Breast epithelium (tissue), 4 donors: ENCODE measurements around the gene INPPL1. TPM values are rescaled to one million over a fixed set of nuclear protein-coding genes. Genes with fewer than 3 reads are reported as not detected.

Experiments used
- DNase-seq, 2 donors: peaks; one replicate each; pipeline ENCODE4 v3.0.0-alpha.2; 2019; ENCODE audit warnings: low spot score in 2 of 2
- H3K27ac ChIP-seq, 2 donors: fragments of 200-600 bp; sonication (generic) in 1 of 2; one replicate each; pipeline ENCODE4 v1.5.1; 2016 to 2019; ENCODE audit warnings: mild to moderate bottlenecking in 1 of 2
- H3K27me3 ChIP-seq, 2 donors: fragments of 200-600 bp; sonication (generic) in 1 of 2; one replicate each; pipeline versions ENCODE4 v1.5.1 to v1.6.0; 2017 to 2019; ENCODE audit warnings: control low read depth in 1 of 2, mild to moderate bottlenecking in 1 of 2
- H3K36me3 ChIP-seq: fragments of 200-600 bp; one replicate; pipeline ENCODE4 v1.5.1; 2019
- H3K4me1 ChIP-seq, 2 donors: fragments of 200-600 bp; sonication (generic); one replicate each; pipeline ENCODE4 v1.5.1; 2016 to 2019; ENCODE audit warnings: control low read depth in 1 of 2
- H3K4me3 ChIP-seq, 3 donors: fragments of 200-600 bp; sonication (generic); 1 replicate in 2 of 3; 2 replicates in 1 of 3; pipeline ENCODE4 v1.5.1; 2016 to 2019; ENCODE audit warnings: mild to moderate bottlenecking in 3 of 3, moderate library complexity in 2 of 3
- H3K9me3 ChIP-seq, 2 donors: fragments of 200-600 bp; sonication (generic) in 1 of 2; one replicate each; pipeline ENCODE4 v1.5.1; 2016 to 2019; ENCODE audit warnings: control low read depth in 1 of 2
- CTCF ChIP-seq, 3 donors: fragments of 450-650 bp; IDR thresholded peaks; one replicate each; pipeline ENCODE4 v1.5.1; 2016 to 2017; ENCODE audit warnings: antibody characterized with exemption in 3 of 3, mild to moderate bottlenecking in 3 of 3, moderate library complexity in 3 of 3
- POLR2A ChIP-seq: fragments of 450-650 bp; IDR thresholded peaks from one replicate; pipeline ENCODE4 v1.6.1; 2016; ENCODE audit warnings: antibody characterized with exemption, mild to moderate bottlenecking, moderate library complexity
- POLR2AphosphoS5 ChIP-seq, 3 donors: sonication (generic); formaldehyde crosslinking; IDR thresholded peaks; one replicate each; pipeline ENCODE4 v1.6.1; 2017; ENCODE audit warnings: antibody characterized with exemption in 3 of 3
- intact Hi-C: fragments of 100-400 bp; cut with DNase I; formaldehyde crosslinking; loops from one replicate; pipeline ENCODE4 v1.15.1; 2023; ENCODE audit warnings: low total_unique reads
- total RNA-seq, 3 donors: library from RNA; depleted of rRNA; stranded (reverse); fragments of >200 nt; gene quantifications; one replicate each; pipeline ENCODE4 v1.1.0, GENCODE V29; 2016

The INPPL1 gene
- total RNA-seq, 3 donors from 2014 or later, result 47.2 to 91.8 (median 73.1) TPM

GRCh38 chr11:72236774-72237111 is 12.2 kb downstream of the INPPL1 start:
- no peaks in the 10 kb centered on the region for H3K9me3 ChIP-seq
- H3K27me3 ChIP-seq, result peaks cover 0 to 3% of the 10 kb centered on the region in 2 donors
- TF ChIP-seq POLR2AphosphoS5 (IDR thresholded peaks at IDR 0.05), result no peak
- intact Hi-C loops, result no loop called here
- H3K4me3 ChIP-seq, result no peak overlapping the region
- H3K36me3 ChIP-seq, result no peaks in the 10 kb centered on the region
- H3K4me1 ChIP-seq, result peaks cover 0 to 11% of the 10 kb centered on the region in 2 donors
- no peak for DNase-seq
- H3K27ac ChIP-seq, result no peak overlapping the region

DNA sequence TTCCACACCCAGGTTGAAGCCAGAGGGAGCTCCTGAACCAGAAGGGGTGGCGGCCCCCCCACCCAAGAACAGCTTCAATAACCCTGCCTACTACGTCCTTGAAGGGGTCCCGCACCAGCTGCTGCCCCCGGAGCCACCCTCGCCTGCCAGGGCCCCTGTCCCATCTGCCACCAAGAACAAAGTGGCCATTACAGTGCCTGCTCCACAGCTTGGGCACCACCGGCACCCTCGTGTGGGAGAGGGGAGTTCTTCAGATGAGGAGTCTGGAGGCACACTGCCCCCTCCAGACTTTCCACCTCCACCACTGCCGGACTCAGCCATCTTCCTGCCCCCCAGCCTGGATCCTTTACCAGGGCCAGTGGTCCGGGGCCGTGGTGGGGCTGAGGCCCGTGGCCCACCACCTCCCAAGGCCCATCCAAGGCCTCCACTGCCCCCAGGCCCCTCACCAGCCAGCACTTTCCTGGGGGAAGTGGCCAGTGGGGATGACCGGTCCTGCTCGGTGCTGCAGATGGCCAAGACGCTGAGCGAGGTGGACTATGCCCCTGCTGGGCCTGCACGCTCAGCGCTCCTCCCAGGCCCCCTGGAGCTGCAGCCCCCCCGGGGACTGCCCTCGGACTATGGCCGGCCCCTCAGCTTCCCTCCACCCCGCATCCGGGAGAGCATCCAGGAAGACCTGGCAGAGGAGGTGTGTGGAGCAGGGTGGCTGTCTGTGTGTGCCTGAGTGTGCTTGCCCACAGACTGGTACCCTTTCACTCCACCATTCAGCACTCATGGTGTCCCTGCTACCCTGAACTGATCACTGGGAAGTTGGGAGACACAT is 12.8 kb downstream of the INPPL1 start:
- no peak for TF ChIP-seq POLR2A
- no peak for TF ChIP-seq POLR2AphosphoS5 (IDR thresholded peaks at IDR 0.05)
- TF ChIP-seq CTCF (IDR thresholded peaks at IDR 0.05), result no peak
- intact Hi-C loops, result no loop called here
- Histone ChIP-seq H3K27ac (peak overlapping the region in 1 of 2 donors; percentile 43), H3K4me3 (no peak overlapping the region), H3K4me1 (peaks cover 0 to 11% of the 10 kb centered on the region in 2 donors), H3K27me3 (peaks cover 0 to 3% of the 10 kb centered on the region in 2 donors), H3K36me3 (no peaks in the 10 kb centered on the region), H3K9me3 (no peaks in the 10 kb centered on the region)
- DNase-seq, result no peak

DNA sequence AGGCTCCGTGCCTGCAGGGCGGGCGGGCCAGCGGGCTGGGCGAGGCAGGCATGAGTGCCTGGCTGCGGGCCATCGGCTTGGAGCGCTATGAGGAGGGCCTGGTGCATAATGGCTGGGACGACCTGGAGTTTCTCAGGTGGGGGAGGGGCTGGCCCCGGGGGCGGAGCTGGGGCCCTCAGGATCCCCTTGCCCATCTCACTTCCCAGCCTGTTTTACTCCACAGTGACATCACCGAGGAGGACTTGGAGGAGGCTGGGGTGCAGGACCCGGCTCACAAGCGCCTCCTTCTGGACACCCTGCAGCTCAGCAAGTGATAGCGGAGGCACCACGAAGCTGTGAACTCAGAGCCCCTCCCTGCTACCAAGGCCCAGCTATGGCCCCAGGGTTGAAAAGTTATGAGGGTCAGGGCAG is 13.5 kb downstream of the INPPL1 start:
- Histone ChIP-seq H3K27ac (peak overlapping the region in 1 of 2 donors; percentile 43), H3K27me3 (peaks cover 0 to 8% of the 10 kb centered on the region in 2 donors), H3K9me3 (no peaks in the 10 kb centered on the region), H3K4me1 (peaks cover 0 to 11% of the 10 kb centered on the region in 2 donors), H3K4me3 (no peak overlapping the region), H3K36me3 (no peaks in the 10 kb centered on the region)
- DNase-seq, result no peak
- TF ChIP-seq CTCF (IDR thresholded peaks at IDR 0.05), result peak in 2 of 3 donors; percentile 24 to 30
- TF ChIP-seq POLR2AphosphoS5 (IDR thresholded peaks at IDR 0.05), result no peak
- intact Hi-C loops, result no loop called here

DNA sequence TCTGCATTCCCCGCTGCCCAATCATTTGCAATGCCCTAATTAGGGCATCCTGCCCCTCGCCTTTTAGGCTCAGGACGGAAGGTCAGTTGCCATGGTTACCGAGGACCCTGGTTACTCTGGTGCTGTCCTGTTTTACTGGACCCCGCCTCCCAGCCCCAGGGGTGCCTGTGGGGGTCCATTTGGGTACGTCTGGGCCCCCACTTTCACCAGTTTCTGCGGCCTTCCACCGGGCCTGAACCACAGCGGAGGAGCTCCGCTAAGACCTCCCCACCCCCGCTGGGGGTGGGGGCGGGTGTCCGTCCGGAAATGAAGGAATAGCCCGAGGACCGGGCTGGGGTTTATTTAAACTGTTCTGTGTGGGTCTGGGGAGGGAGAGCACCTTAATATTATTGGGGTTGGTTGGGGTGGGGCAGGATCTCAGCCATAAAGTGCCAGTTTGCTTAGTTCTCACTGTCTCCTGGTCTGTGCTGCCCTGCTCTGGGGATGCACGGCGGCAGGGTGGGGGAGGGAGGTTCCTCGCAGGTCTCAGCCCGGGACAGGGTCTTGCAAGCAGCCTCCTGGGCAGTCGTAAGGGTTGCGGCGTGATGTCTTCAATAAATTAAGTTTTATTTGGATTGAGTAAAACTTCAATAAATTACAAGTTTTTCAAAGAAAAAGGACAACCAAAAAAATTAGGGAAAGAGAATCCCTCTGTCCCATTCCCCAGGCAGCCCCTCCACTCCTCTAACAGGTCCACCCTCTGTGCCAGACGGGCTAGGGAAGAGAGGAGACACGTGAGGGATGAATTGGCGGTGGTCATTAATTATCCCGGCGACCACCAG is 14.1 kb downstream of the INPPL1 start:
- Histone ChIP-seq H3K27ac (peak overlapping the region; percentile 52 to 71), H3K4me3 (peak overlapping the region in 2 of 3 donors; percentile 17 to 73), H3K4me1 (peaks cover 0 to 12% of the 10 kb centered on the region in 2 donors), H3K36me3 (no peaks in the 10 kb centered on the region), H3K9me3 (no peaks in the 10 kb centered on the region), H3K27me3 (peaks cover 3 to 15% of the 10 kb centered on the region in 2 donors)
- DNase-seq, result no peak
- TF ChIP-seq POLR2A (no peak), POLR2AphosphoS5 (IDR thresholded peaks at IDR 0.05) (no peak), CTCF (IDR thresholded peaks at IDR 0.05) (no peak)
- intact Hi-C loops, result no loop called here

DNA sequence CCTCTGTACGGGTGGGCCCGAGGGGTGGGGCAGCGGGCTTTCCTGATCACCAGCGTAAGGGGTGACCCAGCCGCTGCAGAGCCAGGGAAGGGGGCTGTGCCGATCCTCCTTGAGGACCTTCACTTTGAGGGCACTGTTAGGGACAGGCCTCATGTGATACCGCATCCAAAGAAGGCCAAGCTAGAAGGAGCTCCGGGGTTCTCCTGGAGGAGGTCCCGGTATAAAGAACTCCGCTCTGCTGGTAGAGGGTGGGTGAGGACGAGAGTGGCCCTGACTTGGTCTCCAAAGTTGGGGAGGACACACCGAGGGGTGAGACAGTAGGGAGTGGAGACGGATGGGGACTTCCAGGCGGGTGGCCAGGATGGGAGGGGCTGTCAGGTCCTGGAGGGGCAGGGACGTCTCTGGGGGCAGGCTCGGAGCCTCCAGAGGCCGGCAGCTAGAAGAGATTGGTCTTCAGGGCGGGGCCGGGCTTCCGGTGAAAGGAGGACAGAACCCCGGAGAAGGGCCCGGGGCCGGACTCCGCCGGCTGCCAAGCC is 14.8 kb downstream of the INPPL1 start:
- DNase-seq, result peak in 1 of 2 donors; percentile 46
- H3K4me1 ChIP-seq, result peaks cover 0 to 15% of the 10 kb centered on the region in 2 donors
- peak overlapping the region; percentile 52 to 71 for H3K27ac ChIP-seq
- intact Hi-C loops, result no loop called here
- no peaks in the 10 kb centered on the region for H3K9me3 ChIP-seq
- H3K27me3 ChIP-seq, result peaks cover 6 to 22% of the 10 kb centered on the region in 2 donors
- H3K36me3 ChIP-seq, result no peaks in the 10 kb centered on the region
- H3K4me3 ChIP-seq, result peak overlapping the region; percentile 17 to 73 (median 46)
- TF ChIP-seq CTCF (IDR thresholded peaks at IDR 0.05) (no peak), POLR2AphosphoS5 (IDR thresholded peaks at IDR 0.05) (no peak), POLR2A (no peak)
